ENCODE measurements around the gene CRYBB3. TPM values are rescaled to one million over a fixed set of nuclear protein-coding genes. Genes with fewer than 3 reads are reported as not detected.

CRYBB3 gene
- total and polyA plus RNA-seq, 2 of the 4 experiments (the other 2 are of a cell fraction), result not detected

- Histone ChIP-seq H3K9me1 (ENCODE audit: insufficient read depth, low read length) (no peaks in the 10 kb centered on the region), H3K4ac (ENCODE audit: low read depth, low read length) (no peak overlapping the region), H3K9ac (ENCODE audit: low read depth, low read length) (no peak overlapping the region), H4K91ac (ENCODE audit: insufficient read depth, low read depth, low read length) (no peak overlapping the region), H3K18ac (ENCODE audit: low read depth, low read length) (no peak overlapping the region), H3K27me3 (ENCODE audit: control insufficient read depth, insufficient read depth, low read length) (peaks cover 2% of the 10 kb centered on the region; the same call in 1 of the 2 replicates), H4K8ac (ENCODE audit: low read depth in 2 of 2, low read length in 2 of 2) (no peak overlapping the region), H4K20me1 (ENCODE audit: insufficient read depth, low read length) (no peaks in the 10 kb centered on the region), H3K79me1 (ENCODE audit: low read depth in 1 of 2, low read length in 2 of 2) (no peaks in the 10 kb centered on the region), H2BK15ac (ENCODE audit: low read depth, low read length) (no peak overlapping the region), H2BK120ac (ENCODE audit: low read depth, low read length) (no peak overlapping the region), H3K23ac (ENCODE audit: low read depth, low read length) (no peak overlapping the region), H2AFZ (replicated peaks; ENCODE audit: low read length, poor library complexity) (no peak overlapping the region), H3K4me3 (ENCODE audit: insufficient read depth, low read depth, low read length) (no peak overlapping the region), H3K27ac (ENCODE audit: insufficient read depth, low read length) (no peak overlapping the region), H3K9me3 (ENCODE audit: control insufficient read depth, insufficient read depth, low read length) (peaks cover 6% of the 10 kb centered on the region), H3K56ac (ENCODE audit: extremely low read depth, insufficient read depth, low read length) (no peak overlapping the region), H3K4me2 (ENCODE audit: low read depth, low read length) (no peak overlapping the region), H4K5ac (ENCODE audit: low read depth, low read length) (no peak overlapping the region), H2AK5ac (ENCODE audit: low read depth, low read length) (no peak overlapping the region), H2AK9ac (replicated peaks; ENCODE audit: low read depth, low read length, poor library complexity) (no peak overlapping the region), H2BK20ac (ENCODE audit: low read depth, low read length) (no peak overlapping the region), H2BK5ac (ENCODE audit: low read depth, low read length, poor library complexity, severe bottlenecking) (no peak overlapping the region), H3K4me1 (ENCODE audit: control insufficient read depth, insufficient read depth, low read length) (no peaks in the 10 kb centered on the region), H3K36me3 (ENCODE audit: control insufficient read depth, insufficient read depth, low read length) (no peaks in the 10 kb centered on the region), H3K14ac (replicated peaks; ENCODE audit: low read depth, low read length) (no peak overlapping the region)
- intact Hi-C loops (cut with micrococcal nuclease) (no loop called here), in situ Hi-C loops (cut with MboI; ENCODE audit: low sequenced_read_pairs) (no loop called here), dilution Hi-C loops (cut with HindIII; ENCODE audit: low sequenced_read_pairs, unreplicated experiment) (no loop called here)
- DNase-seq, result no peak
- ChIA-PET POLR2A (ENCODE audit: unreplicated experiment) (no interaction called here), CTCF (no interaction called here)
- no peak for TF ChIP-seq RAD21 (IDR thresholded peaks at IDR 0.05; ENCODE audit: low read length)
- no peak for TF ChIP-seq USF2 (IDR thresholded peaks at IDR 0.05; ENCODE audit: low read depth, low read length)
- TF ChIP-seq POLR2A (IDR thresholded peaks at IDR 0.05; ENCODE audit: low read depth, low read length), result no peak
- TF ChIP-seq SMC3 (IDR thresholded peaks at IDR 0.05; ENCODE audit: low read depth, low read length), result no peak
- TF ChIP-seq ELK1 (IDR thresholded peaks at IDR 0.05; ENCODE audit: borderline replicate concordance, low read depth, low read length), result no peak
- no peak for TF ChIP-seq RFX5 (IDR thresholded peaks at IDR 0.05; ENCODE audit: low read depth, low read length)
- no peak for TF ChIP-seq RCOR1 (IDR thresholded peaks at IDR 0.05; ENCODE audit: insufficient replicate concordance, low read length)
- TF ChIP-seq MAZ (IDR thresholded peaks at IDR 0.05; ENCODE audit: borderline replicate concordance, low read depth, low read length), result no peak
- TF ChIP-seq MAFK (IDR thresholded peaks at IDR 0.05; ENCODE audit: low read depth, low read length), result no peak
- no peak for TF ChIP-seq NFE2L2 (IDR thresholded peaks at IDR 0.05; ENCODE audit: low read depth, low read length)
- no peak for TF ChIP-seq FOS (IDR thresholded peaks at IDR 0.05; ENCODE audit: low read depth, low read length)
- TF ChIP-seq BHLHE40 (IDR thresholded peaks at IDR 0.05; ENCODE audit: low read depth, low read length), result no peak
- no peak for TF ChIP-seq CTCF (conservative IDR thresholded peaks at IDR 0.05; ENCODE audit: low read depth, low read length)
- no peak for TF ChIP-seq CHD1 (IDR thresholded peaks at IDR 0.05; ENCODE audit: low read depth, low read length)
- no peak for TF ChIP-seq MXI1 (IDR thresholded peaks at IDR 0.05; ENCODE audit: borderline replicate concordance, low read depth, low read length)
- WGBS, 2 experiments (ENCODE audit: extremely low coverage in 2 of 2, insufficient read length in 1 of 2), result 24% methylated on average over 3 of the region's 13 CpGs; no CpG with 5 or more reads in 1 of the 2 experiments
- no TSS peak for BruUV-seq (replicated peaks)
- no peak for ATAC-seq (ENCODE audit: low read depth)
Observed at GRCh38 chr22:25177226-25177625, 22.4 kb upstream of the CRYBB3 start.
